ENCODE results near the gene DUSP28.

Gene DUSP28

DNA sequence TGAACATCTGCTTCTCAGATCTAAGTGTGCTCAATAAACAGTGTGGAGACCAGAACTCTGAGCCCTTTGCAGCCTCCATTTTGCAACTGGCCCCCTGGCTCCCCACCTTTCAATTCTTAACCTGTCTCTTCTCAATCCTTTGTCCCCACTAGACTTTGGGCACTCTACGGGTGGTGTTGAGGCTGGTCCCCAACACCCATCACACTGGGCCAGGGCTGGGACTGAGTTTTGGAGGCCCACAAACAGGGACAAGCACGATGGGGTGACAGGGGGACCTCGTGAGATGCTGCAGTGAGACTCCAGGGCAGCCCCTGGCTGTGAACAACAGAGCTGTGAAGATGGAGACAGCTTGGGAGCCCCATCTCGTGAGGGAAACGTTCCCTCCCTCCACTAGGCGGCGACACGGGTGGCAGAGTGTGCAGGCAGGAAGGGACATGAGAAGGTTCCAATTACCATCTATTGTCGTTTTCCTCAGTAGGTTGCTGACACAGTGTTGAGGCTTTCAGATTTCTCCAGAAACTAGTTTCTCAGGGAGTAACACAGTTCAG, 3.5 kb upstream of the DUSP28 start:
- TF ChIP-seq, protein P1, sequence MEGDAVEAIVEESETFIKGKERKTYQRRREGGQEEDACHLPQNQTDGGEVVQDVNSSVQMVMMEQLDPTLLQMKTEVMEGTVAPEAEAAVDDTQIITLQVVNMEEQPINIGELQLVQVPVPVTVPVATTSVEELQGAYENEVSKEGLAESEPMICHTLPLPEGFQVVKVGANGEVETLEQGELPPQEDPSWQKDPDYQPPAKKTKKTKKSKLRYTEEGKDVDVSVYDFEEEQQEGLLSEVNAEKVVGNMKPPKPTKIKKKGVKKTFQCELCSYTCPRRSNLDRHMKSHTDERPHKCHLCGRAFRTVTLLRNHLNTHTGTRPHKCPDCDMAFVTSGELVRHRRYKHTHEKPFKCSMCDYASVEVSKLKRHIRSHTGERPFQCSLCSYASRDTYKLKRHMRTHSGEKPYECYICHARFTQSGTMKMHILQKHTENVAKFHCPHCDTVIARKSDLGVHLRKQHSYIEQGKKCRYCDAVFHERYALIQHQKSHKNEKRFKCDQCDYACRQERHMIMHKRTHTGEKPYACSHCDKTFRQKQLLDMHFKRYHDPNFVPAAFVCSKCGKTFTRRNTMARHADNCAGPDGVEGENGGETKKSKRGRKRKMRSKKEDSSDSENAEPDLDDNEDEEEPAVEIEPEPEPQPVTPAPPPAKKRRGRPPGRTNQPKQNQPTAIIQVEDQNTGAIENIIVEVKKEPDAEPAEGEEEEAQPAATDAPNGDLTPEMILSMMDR (IDR thresholded peaks at IDR 0.05; ENCODE audit: low read depth, low read length, missing control alignments), result peak; percentile 75
- DNase-seq (ENCODE audit: extremely low read depth, low read depth), result no peak
- peak overlapping the region; percentile 46 for H3K4me3 ChIP-seq (replicated peaks; ENCODE audit: low read depth, low read length)

DNA sequence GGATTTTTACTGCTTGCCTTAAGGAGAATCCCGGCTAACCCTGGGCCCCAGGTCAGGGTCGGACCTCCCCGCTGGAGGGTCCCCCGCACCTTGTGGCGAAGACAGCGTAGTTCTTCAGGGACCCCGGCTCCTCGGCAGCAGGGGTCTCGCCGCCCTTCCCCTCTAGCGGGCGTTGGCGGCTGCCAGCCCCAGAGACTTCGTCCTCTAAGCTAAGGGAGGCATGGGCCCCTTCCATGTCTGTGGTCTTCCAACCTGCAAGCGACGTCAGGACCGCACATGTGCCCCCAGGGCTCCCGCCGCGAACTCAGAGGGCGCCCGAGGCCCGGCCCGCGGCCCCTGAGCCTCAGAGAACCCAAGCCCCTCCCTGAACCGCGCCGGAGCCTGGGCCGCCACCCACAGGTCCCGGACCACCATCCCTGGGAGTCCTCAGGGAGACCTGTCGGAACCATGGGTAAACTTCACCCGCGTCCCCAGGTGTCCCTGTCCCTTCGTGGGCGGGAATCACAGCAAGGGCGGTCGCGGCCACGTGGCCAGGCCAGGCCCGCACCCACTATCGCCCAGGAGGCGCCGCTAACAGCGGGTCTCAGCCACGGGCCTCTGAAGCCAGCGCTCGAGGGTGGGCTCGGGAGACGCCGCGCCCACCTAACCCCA, 2.9 kb upstream of the DUSP28 start:
- DNase-seq (ENCODE audit: extremely low read depth, low read depth), result no peak
- TF ChIP-seq, protein P1 (IDR thresholded peaks at IDR 0.05; ENCODE audit: low read depth, low read length, missing control alignments), result no peak
- H3K4me3 ChIP-seq (replicated peaks; ENCODE audit: low read depth, low read length), result peak overlapping the region; percentile 46

DNA sequence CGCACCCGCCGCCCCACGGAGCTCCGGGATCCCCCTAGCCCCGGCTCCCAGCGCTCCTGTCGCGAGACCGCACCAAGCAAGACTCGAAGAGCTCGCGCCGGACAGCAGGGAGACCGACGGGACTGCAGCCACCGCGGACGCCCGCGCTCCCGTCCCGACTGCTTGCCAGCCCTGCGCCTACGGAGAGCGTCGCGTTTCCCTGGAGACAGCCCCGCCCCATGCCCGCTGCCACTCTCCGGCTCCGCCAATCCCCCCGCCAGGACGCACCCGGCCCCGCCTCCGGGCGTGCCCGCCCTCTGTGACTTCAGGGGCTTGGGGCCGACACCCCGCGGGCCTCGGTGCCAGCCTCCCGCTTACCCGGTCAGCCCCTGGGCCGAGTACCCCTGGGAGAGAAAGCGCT, 2.3 kb upstream of the DUSP28 start, which contains the start of gene ANKMY1:
Gene ANKMY1, minus strand, starts transcription at position 181 of the 400 bp plus-strand sequence. CDS start 653 bp downstream, outside the sequence.
- TF ChIP-seq, protein P1 (IDR thresholded peaks at IDR 0.05; ENCODE audit: low read depth, low read length, missing control alignments), result no peak
- H3K4me3 ChIP-seq (replicated peaks; ENCODE audit: low read depth, low read length), result peak within 1 kb of the TSS; percentile 46
- no peak for DNase-seq (ENCODE audit: extremely low read depth, low read depth)

DNA sequence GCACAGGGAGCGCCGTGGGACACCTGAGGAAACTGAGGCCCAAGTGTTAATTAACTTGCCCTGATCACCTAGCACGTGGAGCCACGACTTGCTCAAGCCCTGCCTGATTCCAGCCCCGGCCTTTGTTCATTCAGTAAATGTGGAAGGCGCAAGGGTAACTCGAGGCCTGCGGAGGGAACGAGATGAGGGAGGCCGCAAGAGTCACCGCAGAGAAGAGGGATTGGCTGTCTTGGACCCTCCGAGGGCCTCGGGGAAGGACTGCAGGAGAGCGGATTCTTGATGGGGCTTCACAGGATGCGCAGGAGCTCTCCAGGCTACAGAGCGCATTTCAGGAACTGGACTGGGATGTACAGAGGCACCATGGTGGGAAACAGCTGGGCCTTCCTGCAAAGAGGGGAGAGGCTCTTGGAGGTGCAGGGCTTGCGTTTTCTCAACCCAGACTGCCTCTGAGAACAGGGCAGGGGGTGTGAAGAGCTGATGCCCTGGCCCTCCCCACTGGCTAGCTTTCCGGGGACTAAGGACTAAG, 1.9 kb upstream of the DUSP28 start:
- DNase-seq (ENCODE audit: extremely low read depth, low read depth), result no peak
- peak overlapping the region; percentile 46 for H3K4me3 ChIP-seq (replicated peaks; ENCODE audit: low read depth, low read length)

DNA sequence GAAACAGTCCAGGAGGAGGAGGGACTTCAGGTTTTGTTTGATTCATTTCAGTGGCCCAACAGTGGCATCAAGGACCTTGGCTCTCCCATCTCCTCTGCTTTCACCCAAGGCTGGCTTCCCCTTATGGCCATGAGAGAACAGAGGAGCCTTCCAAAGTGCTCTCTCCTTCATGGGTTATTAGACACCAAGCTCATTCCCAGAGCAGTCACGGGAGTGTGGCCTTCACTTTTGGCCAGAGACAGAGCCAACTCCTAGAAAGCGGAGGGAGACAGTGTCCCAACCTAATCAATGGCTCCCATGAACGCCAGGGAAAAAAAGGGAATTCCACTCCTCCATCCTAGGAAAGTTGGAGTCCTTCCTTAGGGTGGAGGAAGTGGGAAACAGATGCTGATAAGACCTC, 871 bp upstream of the DUSP28 start:
- no peak for DNase-seq (ENCODE audit: extremely low read depth, low read depth)
- H3K4me3 ChIP-seq (replicated peaks; ENCODE audit: low read depth, low read length), result peak overlapping the region; percentile 76
- TF ChIP-seq, protein P1 (IDR thresholded peaks at IDR 0.05; ENCODE audit: low read depth, low read length, missing control alignments), result no peak

More for the DNA sequence above, 1.9 kb upstream of the DUSP28 start:
- TF ChIP-seq, protein P1 (IDR thresholded peaks at IDR 0.05; ENCODE audit: low read depth, low read length, missing control alignments), result no peak

DNA sequence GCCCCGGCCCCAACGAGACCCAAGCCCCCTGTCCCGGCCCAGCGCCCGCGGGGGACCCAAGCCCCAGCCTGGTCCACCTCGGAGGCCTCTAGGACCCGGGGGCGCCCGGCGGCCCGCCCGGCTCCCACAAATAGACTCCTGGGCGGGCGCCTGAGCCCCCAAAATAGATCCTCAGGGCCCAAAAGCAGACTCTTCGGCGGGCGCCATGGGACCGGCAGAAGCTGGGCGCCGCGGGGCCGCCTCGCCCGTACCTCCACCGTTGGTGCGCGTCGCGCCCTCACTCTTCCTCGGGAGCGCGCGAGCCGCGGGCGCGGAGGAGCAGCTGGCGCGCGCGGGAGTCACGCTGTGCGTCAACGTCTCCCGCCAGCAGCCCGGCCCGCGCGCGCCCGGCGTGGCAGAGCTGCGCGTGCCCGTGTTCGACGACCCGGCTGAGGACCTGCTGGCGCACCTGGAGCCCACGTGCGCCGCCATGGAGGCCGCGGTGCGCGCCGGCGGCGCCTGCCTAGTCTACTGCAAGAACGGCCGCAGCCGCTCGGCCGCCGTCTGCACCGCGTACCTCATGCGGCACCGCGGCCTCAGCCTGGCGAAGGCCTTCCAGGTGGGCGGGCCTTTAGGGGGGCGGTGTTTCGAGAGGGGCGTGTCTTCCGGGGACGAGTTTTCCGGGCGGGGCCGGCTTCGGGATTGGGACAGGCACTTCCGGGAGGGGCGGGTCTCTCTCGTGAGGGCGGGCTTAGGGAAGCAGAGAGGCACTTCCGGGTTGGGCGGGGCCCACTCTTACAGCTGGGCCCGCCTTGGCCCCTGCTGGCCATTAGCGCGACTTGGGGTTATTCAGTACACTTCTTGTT, 545 bp downstream of the DUSP28 start:
- TF ChIP-seq, protein P1 (IDR thresholded peaks at IDR 0.05; ENCODE audit: low read depth, low read length, missing control alignments), result no peak
- peak overlapping the region; percentile 76 for H3K4me3 ChIP-seq (replicated peaks; ENCODE audit: low read depth, low read length)
- DNase-seq (ENCODE audit: extremely low read depth, low read depth), result peak; percentile 87
